Esophagus (tissue), 2 donors: Measurements from ENCODE around the gene SDCCAG8. TPM values are rescaled to one million over a fixed set of nuclear protein-coding genes. Genes with fewer than 3 reads are reported as not detected.

ENCODE experiments used
- H3K27ac ChIP-seq, 2 donors: one replicate each; pipeline ENCODE4 v1.5.1; 2013; ENCODE audit warnings: low read depth in 2 of 2, mild to moderate bottlenecking in 2 of 2, inconsistent platforms in 1 of 2, low read length in 1 of 2, moderate library complexity in 1 of 2
- H3K27me3 ChIP-seq, 2 donors: one replicate each; pipeline ENCODE4 v1.6.1; 2013; ENCODE audit warnings: low read length in 2 of 2, control low read depth in 1 of 2, mild to moderate bottlenecking in 1 of 2; ENCODE audit not compliant: insufficient read depth in 2 of 2, control insufficient read depth in 1 of 2
- H3K36me3 ChIP-seq, 2 donors: one replicate each; pipeline ENCODE4 v1.6.1; 2013; ENCODE audit warnings: low read length in 1 of 2; ENCODE audit not compliant: control insufficient read depth in 2 of 2, insufficient read depth in 2 of 2
- H3K4me1 ChIP-seq, 2 donors: one replicate each; pipeline ENCODE4 v1.6.1; 2013; ENCODE audit warnings: low read length in 1 of 2; ENCODE audit not compliant: control insufficient read depth in 2 of 2, insufficient read depth in 2 of 2
- H3K4me3 ChIP-seq, 2 donors: one replicate each; pipeline ENCODE4 v1.5.1; 2013; ENCODE audit warnings: low read length in 2 of 2, mild to moderate bottlenecking in 2 of 2, low read depth in 1 of 2, moderate library complexity in 1 of 2
- H3K9me3 ChIP-seq, 2 donors: one replicate each; pipeline ENCODE4 v1.6.1; 2013; ENCODE audit warnings: mild to moderate bottlenecking in 2 of 2, low read depth in 1 of 2, low read length in 1 of 2, moderate library complexity in 1 of 2; ENCODE audit not compliant: control insufficient read depth in 2 of 2, insufficient read depth in 1 of 2
- WGBS, 2 donors: extraction: QIAGEN DNeasy Blood & Tissue Kit; methylation state at CpG; one replicate each; pipeline ENCODE4 v1.1.7; 2013; 5-methylcytosine and 5-hydroxymethylcytosine counted together
- polyA plus RNA-seq, 2 donors: library from polyadenylated mRNA; stranded (reverse); fragments of 200-250 nt; gene quantifications; one replicate each; pipeline ENCODE4 v1.2.3, GENCODE V29; 2013
- donor health status: healthy with polysubstance abuse.
- donor health status: Bipolar disorder and iron deficiency.

Gene SDCCAG8
- polyA plus RNA-seq, 2 donors, result 11.2 to 12.2 TPM

DNA sequence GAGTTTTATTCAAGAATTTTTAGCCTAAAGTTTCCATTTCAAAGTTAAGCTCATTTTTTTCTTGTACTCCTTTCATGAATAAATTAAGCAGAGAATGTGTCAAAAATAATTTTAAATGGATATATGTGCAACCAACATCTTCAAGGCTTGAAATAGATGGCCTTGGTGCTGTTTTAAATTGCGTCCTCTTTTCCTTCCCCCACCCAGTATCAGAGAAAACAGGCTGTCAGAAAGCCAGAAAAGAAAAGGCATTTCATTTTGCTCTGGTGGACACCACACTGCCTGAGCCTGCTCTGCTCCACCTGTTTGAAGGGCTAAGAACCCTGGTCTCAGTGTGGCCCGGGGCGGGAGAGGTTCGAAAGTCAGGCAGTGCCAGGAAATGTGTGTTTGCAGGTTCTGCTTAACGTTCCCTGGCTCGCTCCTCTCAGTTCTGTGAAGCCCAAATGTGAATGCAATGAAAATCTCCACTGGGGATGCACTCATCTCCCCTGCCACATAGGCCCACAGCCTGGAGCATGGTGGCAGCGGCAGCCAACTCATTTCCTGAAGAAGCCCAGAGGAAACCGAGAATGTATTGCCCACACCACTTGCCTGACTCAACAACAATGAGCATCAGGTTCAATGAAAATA lies 134.4 kb downstream of the SDCCAG8 start:
- Histone ChIP-seq H3K27me3 (no peaks in the 10 kb centered on the region), H3K27ac (no peak overlapping the region), H3K4me3 (no peak overlapping the region), H3K9me3 (no peaks in the 10 kb centered on the region), H3K4me1 (peaks cover 0 to 4% of the 10 kb centered on the region in 2 donors), H3K36me3 (peaks cover 0 to 2% of the 10 kb centered on the region in 2 donors)
- WGBS, 2 donors, result 75 to 79% methylated on average over 8 of the region's 8 CpGs

DNA sequence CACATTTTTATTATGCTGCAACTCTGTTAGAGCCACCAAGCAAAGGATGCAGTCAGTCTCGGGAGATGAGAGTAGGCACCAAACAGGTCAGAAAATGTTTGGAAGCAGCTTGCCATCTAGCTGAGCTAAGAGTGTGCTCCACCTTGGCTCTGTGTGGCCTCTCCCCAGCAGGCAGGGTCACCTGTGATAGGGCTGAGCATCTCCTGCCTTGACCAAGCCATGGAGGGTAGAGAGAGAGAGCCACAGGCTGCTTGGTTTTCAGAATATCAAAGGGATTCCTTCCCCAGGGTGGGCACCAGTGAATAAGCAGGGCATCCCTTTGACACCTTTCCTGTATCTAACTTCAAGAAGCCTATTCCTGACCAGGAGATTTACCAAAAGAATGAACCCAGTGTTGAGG lies 135.5 kb downstream of the SDCCAG8 start:
- 93 to 97% methylated on average over 1 of the region's 1 CpG for WGBS, 2 donors
- H3K9me3 ChIP-seq, result no peaks in the 10 kb centered on the region
- no peaks in the 10 kb centered on the region for H3K27me3 ChIP-seq
- no peak overlapping the region for H3K27ac ChIP-seq
- peaks cover 0 to 2% of the 10 kb centered on the region in 2 donors for H3K36me3 ChIP-seq
- peaks cover 0 to 4% of the 10 kb centered on the region in 2 donors for H3K4me1 ChIP-seq
- H3K4me3 ChIP-seq, result no peak overlapping the region

DNA sequence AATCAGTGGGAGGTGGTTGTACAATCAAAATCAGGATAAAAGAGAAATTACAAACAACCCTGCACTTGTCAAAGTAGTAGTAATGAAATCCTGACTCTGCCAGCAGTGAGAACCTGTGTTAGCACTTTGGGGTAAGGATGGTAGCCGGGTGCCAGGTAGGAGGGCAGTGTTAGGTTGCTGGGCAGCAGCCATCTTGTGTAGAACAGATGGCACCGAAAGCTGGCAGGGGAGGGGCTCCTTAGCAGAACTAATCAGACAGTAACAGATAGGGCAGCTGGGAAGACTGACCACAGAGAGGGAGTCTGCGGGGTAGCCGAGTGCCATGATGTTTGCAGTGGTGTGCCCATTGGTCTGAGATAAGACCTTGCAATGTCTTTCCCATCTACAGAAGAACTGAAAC lies 137.3 kb downstream of the SDCCAG8 start:
- 91 to 97% methylated on average over 4 of the region's 4 CpGs for WGBS, 2 donors
- H3K9me3 ChIP-seq, result no peaks in the 10 kb centered on the region
- no peak overlapping the region for H3K4me3 ChIP-seq
- no peak overlapping the region for H3K27ac ChIP-seq
- H3K4me1 ChIP-seq, result peaks cover 0 to 4% of the 10 kb centered on the region in 2 donors
- no peaks in the 10 kb centered on the region for H3K27me3 ChIP-seq
- peaks cover 0 to 2% of the 10 kb centered on the region in 2 donors for H3K36me3 ChIP-seq

DNA sequence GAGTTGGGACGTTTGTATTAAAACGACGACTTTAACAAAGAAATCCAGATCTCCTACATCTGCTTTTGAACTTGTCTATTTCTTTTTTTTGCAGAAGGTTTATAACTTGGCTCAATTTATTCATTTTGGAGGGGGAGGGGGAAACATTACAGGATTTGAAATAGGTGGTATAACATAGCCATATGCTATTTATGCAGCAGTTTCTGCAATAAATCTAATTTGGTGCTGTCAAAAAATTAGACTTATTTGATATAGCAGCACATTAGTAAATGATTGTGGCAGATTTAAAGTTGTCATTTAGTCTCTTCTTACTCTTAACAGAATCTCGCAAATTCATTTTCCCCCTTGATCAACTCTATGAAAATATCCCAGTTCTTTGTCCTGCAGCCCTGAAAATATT lies 138.2 kb downstream of the SDCCAG8 start:
- 82 to 87% methylated on average over 4 of the region's 4 CpGs for WGBS, 2 donors

DNA sequence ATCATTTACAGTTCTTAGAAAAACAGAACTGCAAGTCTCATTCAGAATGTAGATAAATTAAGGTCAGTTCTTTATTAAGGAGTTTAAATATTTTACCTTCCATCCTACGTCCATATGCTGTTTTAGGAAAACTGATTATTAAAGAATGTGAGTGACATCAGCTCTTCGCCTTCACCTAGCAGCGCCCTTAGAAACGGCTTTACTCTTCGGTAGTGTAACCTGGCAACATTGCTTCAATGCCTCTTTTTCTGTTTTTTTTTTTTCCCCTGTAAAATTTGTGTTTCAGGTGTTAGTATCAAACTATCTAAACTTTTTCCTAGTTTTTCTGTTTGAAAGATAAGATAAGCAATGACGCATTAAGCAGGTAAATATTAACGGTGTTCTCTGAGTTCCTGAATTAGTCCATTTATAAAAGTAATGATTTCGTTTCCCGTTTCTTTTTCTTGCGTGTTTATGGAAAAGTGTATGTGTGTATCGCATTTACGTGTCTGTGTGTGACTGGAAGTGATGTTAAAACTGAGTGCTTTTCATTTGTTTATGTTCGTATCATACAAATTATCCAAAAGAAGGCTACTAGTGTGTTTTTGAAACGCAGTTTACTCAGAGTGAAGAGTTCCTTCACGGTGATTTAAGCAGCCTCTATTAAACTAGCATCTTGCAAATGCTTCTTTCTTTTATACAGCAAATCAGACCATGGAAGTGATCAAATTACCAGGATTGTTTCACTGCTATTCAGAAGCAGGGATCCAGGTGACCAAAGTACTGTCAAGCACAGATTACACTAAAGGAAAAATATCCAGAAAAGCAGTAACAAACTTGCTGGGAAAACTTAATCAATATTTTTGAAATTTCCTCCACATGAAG lies 139.0 kb downstream of the SDCCAG8 start:
- 77 to 90% methylated on average over 15 of the region's 15 CpGs for WGBS, 2 donors
- H3K36me3 ChIP-seq, result peaks cover 0 to 2% of the 10 kb centered on the region in 2 donors
- H3K27ac ChIP-seq, result no peak overlapping the region
- no peak overlapping the region for H3K4me3 ChIP-seq
- no peaks in the 10 kb centered on the region for H3K27me3 ChIP-seq
- H3K9me3 ChIP-seq, result no peaks in the 10 kb centered on the region
- H3K4me1 ChIP-seq, result peaks cover 0 to 4% of the 10 kb centered on the region in 2 donors

More for the DNA sequence above, 138.2 kb downstream of the SDCCAG8 start:
- no peak overlapping the region for H3K4me3 ChIP-seq
- peaks cover 0 to 2% of the 10 kb centered on the region in 2 donors for H3K36me3 ChIP-seq
- H3K27ac ChIP-seq, result no peak overlapping the region
- H3K9me3 ChIP-seq, result no peaks in the 10 kb centered on the region
- peaks cover 0 to 4% of the 10 kb centered on the region in 2 donors for H3K4me1 ChIP-seq
- no peaks in the 10 kb centered on the region for H3K27me3 ChIP-seq

DNA sequence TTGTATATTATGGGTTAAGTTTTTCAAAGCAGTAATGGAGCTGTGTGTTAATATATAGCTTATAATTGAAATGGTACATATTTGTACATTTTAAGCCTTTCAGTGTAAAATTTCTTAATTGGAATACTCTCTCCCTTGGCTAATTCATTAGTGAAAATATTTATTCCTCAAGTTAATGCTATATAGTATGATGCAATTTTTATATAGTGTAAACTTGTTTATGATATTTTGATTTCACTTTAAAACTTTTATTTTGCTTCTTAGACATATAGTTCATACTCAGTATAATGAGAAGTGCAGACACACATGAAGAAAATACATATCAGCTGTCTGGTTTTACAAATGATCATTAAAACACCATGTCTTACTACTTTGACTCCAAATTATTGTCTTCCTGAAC lies 140.6 kb downstream of the SDCCAG8 start:
- no peak overlapping the region for H3K4me3 ChIP-seq
- peaks cover 0 to 2% of the 10 kb centered on the region in 2 donors for H3K36me3 ChIP-seq
- no peaks in the 10 kb centered on the region for H3K9me3 ChIP-seq
- H3K4me1 ChIP-seq, result no peaks in the 10 kb centered on the region
- no peaks in the 10 kb centered on the region for H3K27me3 ChIP-seq
- H3K27ac ChIP-seq, result no peak overlapping the region

DNA sequence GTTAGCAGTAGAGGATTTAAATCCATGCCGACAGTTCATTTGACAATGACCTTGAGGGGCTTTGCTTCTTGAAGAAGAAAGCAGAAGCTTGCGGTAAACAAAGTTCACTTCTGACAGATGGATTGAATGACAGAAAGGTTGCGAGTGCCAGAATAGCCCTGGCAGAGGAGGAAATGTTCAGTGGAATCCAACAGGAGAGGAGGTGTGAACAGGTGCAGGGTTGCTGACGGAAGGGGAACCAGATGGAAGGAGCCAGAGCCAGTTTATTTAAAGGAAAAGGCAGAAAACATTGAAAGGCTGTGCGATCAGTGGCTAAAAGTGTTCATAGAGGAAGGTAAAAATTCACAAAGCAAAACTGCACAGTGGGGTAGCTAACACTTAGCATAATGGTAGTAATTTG lies 141.0 kb downstream of the SDCCAG8 start:
- no peaks in the 10 kb centered on the region for H3K27me3 ChIP-seq
- no peak overlapping the region for H3K4me3 ChIP-seq
- H3K27ac ChIP-seq, result no peak overlapping the region
- peaks cover 0 to 2% of the 10 kb centered on the region in 2 donors for H3K36me3 ChIP-seq
- 82 to 93% methylated on average over 5 of the region's 5 CpGs for WGBS, 2 donors
- H3K9me3 ChIP-seq, result no peaks in the 10 kb centered on the region
- no peaks in the 10 kb centered on the region for H3K4me1 ChIP-seq

DNA sequence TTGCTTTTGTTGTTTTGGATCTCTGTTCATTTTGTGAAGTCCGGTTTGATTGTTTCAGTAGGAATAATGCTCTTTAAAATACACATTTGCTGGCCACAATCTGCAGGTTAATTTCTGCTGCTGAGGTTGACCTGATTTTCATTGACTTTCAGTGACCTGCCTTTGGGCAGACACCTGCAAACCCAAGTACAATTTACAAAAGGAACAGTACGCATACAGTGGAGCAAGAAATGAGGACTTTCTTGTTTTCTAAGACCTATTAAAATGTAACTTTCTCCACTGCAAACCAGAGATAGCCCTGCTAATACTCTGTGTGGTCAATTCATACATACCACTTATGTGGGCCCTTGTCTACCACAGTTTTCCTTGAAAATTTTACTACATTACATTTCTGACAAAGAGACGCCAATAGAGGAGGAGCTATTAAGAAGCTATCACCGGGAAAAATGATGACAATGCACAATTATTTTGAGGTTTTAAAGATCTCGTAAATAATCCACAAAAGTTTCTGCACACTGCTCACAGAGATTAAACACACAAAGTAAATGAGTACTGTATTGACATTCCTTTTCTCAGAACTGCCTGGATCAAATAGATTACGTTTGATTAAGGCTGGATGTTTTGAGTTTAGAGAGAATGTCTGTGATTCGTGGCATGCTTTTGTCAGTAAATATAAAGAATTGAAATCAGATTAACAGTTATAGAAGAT lies 141.9 kb downstream of the SDCCAG8 start:
- H3K27me3 ChIP-seq, result no peaks in the 10 kb centered on the region
- no peaks in the 10 kb centered on the region for H3K9me3 ChIP-seq
- H3K27ac ChIP-seq, result no peak overlapping the region
- H3K36me3 ChIP-seq, result peaks cover 0 to 2% of the 10 kb centered on the region in 2 donors
- no peak overlapping the region for H3K4me3 ChIP-seq
- 73 to 79% methylated on average over 7 of the region's 7 CpGs for WGBS, 2 donors
- H3K4me1 ChIP-seq, result no peaks in the 10 kb centered on the region

DNA sequence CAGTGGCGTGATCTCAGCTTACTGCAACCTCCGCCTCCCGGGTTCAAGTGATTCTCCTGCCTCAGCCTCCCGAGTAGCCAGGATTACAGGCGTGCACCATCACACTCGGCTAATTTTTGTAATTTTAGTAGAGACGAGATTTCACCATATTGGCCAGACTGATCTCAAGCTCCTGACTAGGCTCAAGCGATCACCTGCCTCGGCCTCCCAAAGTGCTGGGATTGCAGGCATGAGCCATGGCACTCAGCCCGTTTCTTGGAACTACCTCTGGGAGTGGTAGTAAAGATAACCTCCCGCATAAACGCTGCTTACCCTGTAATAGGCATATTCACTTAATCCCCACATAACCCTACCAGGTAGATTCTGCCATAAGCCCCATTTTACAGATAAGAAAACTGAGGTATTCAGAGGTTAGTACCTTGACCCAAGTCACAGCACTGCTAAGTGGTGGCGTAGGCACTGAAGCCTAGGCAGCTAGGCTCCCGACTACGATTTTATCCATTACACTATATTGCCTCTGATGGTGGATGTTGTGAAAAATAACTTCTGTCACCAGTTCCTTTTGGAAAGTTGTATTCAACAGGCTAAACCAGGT lies 143.8 kb downstream of the SDCCAG8 start:
- 98% methylated on average over 15 of the region's 15 CpGs for WGBS, 2 donors
- Histone ChIP-seq H3K4me3 (no peak overlapping the region), H3K36me3 (peaks cover 2% of the 10 kb centered on the region in 2 donors), H3K27ac (no peak overlapping the region), H3K27me3 (no peaks in the 10 kb centered on the region), H3K4me1 (no peaks in the 10 kb centered on the region), H3K9me3 (no peaks in the 10 kb centered on the region)
